Activated CD4-positive, alpha-beta T cell treated with anti-CD3 and anti-CD28 coated beads, Interleukin-2, amount 10 ng/mL, durations not matched to agents 24 days and 14 days (primary cell): ENCODE data around the gene CARNS1. TPM values are rescaled to one million over a fixed set of nuclear protein-coding genes. Genes with fewer than 3 reads are reported as not detected.

Experiments used
- DNase-seq: peaks from one replicate; pipeline ENCODE4 v3.0.0; 2022
- H3K27ac Mint-ChIP-seq: one replicate; pipeline ENCODE4 v1.8.0; 2022; ENCODE audit warnings: mild to moderate bottlenecking, mixed read lengths
- H3K27me3 Mint-ChIP-seq: one replicate; pipeline ENCODE4 v1.8.0; 2022; ENCODE audit warnings: mixed read lengths
- H3K36me3 Mint-ChIP-seq: one replicate; pipeline ENCODE4 v1.8.0; 2022; ENCODE audit warnings: low read depth, mild to moderate bottlenecking, mixed read lengths
- H3K4me1 Mint-ChIP-seq: one replicate; pipeline ENCODE4 v1.8.0; 2021; ENCODE audit warnings: mixed read lengths
- H3K4me3 Mint-ChIP-seq: one replicate; pipeline ENCODE4 v1.8.0; 2022; ENCODE audit warnings: mild to moderate bottlenecking, moderate library complexity, mixed read lengths
- H3K9me3 Mint-ChIP-seq: one replicate; pipeline ENCODE4 v1.8.0; 2021; ENCODE audit warnings: mixed read lengths
- intact Hi-C: fragments of 100-400 bp; cut with micrococcal nuclease; formaldehyde crosslinking; loops from one replicate; pipeline ENCODE4 v1.15.1; 2023
- total RNA-seq: library from RNA; stranded (reverse); gene quantifications from 2 replicates; pipeline ENCODE4 v1.2.3, GENCODE V29; 2022

Gene CARNS1
- total RNA-seq, 1 donor from 2014 or later, result 0.77 TPM

DNA sequence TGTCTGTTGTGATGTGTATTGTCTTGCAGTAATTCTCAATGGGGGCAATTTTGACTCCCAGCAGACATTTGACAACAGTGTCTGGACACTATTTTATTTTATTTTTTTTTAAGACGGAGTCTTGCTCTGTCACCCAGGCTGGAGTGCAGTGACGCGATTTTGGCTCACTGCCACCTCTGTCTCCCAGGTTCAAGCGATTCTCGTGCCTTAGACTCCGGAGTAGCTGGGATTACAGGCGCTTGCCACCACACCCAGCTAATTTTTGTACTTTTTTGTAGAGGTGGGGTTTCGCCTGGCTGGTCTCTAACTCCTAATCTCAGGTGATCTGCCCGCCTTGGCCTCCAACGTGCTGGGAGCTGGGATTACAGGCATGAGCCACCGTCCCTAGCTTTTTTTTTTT lies 14.2 kb downstream of the CARNS1 start:
- H3K27me3 Mint-ChIP-seq, result no peaks in the 10 kb centered on the region
- no peak overlapping the region for H3K27ac Mint-ChIP-seq
- H3K4me1 Mint-ChIP-seq, result peaks cover 28% of the 10 kb centered on the region
- peaks cover 25% of the 10 kb centered on the region for H3K36me3 Mint-ChIP-seq
- DNase-seq, result no peak
- intact Hi-C loops, result loop anchor here (2.0 to 10.0 kb wide), 2 partner anchors 77 to 175 kb away; partner anchors contain the start of genes NDUFV1 and POLD4
- no peaks in the 10 kb centered on the region for H3K9me3 Mint-ChIP-seq
- H3K4me3 Mint-ChIP-seq, result peak overlapping the region; percentile 50

DNA sequence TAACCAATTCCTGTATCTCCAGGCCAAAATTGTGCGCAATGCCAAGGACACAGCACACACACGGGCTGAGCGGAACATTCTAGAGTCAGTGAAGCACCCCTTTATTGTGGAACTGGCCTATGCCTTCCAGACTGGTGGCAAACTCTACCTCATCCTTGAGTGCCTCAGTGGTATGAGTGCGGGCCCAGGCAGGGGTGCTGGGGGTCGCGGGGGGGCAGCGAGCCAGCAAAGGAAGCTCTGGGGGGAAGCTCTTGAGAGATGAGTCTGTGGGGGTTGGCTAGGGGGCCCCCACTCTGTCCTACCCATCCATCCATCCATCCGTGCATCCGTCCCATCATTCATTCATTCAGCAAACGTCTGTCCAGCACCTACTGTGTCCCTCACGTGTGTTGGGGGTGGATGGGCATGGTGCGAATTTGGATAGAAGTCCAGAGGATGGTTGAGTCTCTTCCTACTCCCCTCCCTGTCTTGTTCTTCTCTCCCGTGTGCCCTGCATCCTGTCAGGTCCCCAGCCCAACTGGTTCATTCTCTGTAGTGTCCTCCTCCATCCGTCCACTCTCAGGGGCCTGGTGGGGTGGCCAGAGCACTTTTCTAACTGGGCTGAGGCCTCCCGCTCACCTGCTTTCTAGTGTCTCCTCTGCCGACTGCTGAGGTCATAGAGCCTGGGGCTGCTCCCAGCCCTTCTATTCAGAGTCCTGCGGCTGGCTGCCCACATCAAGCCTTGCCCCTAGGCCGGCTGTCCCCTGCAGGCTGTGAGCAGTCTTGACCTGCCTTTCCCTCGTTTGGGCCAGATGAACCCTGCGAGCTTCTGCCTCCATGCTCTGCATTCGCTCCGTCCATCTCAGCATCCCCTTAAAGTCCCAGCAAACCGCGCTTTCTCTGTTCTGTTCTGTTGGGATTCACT lies 16.1 kb downstream of the CARNS1 start:
- Mint-ChIP-seq H3K27me3 (no peaks in the 10 kb centered on the region), H3K4me1 (peaks cover 30% of the 10 kb centered on the region), H3K9me3 (no peaks in the 10 kb centered on the region), H3K36me3 (peaks cover 37% of the 10 kb centered on the region), H3K4me3 (peak overlapping the region; percentile 26), H3K27ac (peak overlapping the region; percentile 51)
- DNase-seq, result no peak
- intact Hi-C loops, result no loop called here

DNA sequence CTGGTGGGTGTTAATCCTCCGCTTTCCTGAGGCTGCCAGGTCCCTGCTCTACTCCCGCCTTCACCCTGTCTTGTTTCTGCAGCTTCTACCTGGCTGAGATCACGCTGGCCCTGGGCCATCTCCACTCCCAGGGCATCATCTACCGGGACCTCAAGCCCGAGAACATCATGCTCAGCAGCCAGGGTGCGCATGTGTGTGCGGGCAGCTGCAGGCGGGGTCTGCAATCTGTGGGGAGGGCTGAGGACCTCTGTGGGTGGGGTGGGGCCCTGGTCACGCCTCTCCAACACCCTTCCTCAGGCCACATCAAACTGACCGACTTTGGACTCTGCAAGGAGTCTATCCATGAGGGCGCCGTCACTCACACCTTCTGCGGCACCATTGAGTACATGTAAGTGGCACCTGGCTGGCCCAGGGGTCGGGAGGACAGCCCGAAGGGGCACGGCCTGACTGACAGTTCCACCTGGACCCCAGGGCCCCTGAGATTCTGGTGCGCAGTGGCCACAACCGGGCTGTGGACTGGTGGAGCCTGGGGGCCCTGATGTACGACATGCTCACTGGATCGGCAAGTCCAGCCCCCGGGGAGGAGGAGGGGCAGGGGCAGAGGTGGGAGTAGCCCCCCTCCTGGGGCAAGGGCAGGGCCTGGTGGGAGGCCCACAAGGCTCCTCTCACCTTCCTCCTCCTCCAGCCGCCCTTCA lies 17.3 kb downstream of the CARNS1 start:
- no peak for DNase-seq
- Mint-ChIP-seq H3K9me3 (no peaks in the 10 kb centered on the region), H3K27ac (peak overlapping the region; percentile 58), H3K27me3 (no peaks in the 10 kb centered on the region), H3K4me1 (peaks cover 25% of the 10 kb centered on the region), H3K4me3 (no peak overlapping the region), H3K36me3 (peaks cover 46% of the 10 kb centered on the region)
- intact Hi-C loops, result no loop called here

DNA sequence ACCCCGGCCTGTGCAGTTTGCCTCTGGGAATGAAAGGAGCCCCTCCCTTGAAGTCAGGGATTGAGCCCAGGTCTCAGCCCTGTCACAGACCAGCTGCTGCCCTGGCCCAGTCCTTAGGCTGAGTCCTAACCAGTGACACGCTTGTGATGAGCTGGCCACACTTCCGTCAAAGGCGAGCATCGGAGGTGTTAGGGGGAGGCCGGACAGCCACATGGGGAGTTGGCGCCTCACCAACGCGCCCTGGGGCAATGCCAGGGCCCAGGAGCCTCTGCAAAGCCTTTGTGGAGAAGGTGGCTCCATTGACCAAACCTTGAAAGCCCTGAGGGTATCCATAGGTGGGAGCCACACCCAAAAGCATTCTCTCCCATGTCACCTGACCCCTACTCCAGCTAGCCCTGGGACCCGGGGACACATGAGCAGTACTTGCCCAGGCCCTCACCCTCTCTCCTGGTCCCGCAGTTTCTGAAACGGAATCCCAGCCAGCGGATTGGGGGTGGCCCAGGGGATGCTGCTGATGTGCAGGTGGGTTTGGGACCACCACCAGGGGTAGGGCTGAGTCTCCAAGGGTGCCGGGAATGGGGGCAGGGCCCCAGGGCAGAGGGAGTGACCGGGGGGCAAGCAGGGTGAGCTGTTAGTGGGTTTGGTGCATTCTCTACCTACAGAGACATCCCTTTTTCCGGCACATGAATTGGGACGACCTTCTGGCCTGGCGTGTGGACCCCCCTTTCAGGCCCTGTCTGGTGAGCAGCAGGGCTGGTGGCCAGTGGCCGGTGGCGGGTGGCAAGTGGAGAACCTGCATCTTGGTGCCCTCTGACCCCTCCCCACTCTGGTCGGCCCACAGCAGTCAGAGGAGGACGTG lies 18.3 kb downstream of the CARNS1 start:
- DNase-seq, result no peak
- intact Hi-C loops, result no loop called here
- Mint-ChIP-seq H3K9me3 (no peaks in the 10 kb centered on the region), H3K4me1 (peaks cover 26% of the 10 kb centered on the region), H3K27ac (peak overlapping the region; percentile 58), H3K4me3 (peak overlapping the region; percentile 41), H3K27me3 (no peaks in the 10 kb centered on the region), H3K36me3 (peaks cover 51% of the 10 kb centered on the region)

DNA sequence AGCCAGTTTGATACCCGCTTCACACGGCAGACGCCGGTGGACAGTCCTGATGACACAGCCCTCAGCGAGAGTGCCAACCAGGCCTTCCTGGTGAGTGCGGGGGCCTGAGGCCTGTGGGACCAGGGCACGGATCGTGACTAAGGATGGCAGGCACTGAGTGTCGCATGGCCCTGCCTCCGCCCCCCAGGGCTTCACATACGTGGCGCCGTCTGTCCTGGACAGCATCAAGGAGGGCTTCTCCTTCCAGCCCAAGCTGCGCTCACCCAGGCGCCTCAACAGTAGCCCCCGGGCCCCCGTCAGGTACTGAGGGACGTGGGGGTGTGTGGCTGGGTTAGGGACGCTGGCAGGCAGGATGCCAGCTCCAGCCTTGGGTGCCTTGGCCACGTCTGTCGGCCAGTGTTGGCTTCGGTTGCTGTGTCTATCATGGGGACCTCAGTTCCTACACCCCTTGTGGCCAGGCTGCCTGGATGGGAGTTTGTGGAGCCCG lies 19.0 kb downstream of the CARNS1 start:
- Mint-ChIP-seq H3K4me1 (peaks cover 31% of the 10 kb centered on the region), H3K36me3 (peaks cover 57% of the 10 kb centered on the region), H3K27me3 (no peaks in the 10 kb centered on the region), H3K27ac (no peak overlapping the region), H3K4me3 (peak overlapping the region; percentile 41), H3K9me3 (no peaks in the 10 kb centered on the region)
- DNase-seq, result no peak
- intact Hi-C loops, result no loop called here

DNA sequence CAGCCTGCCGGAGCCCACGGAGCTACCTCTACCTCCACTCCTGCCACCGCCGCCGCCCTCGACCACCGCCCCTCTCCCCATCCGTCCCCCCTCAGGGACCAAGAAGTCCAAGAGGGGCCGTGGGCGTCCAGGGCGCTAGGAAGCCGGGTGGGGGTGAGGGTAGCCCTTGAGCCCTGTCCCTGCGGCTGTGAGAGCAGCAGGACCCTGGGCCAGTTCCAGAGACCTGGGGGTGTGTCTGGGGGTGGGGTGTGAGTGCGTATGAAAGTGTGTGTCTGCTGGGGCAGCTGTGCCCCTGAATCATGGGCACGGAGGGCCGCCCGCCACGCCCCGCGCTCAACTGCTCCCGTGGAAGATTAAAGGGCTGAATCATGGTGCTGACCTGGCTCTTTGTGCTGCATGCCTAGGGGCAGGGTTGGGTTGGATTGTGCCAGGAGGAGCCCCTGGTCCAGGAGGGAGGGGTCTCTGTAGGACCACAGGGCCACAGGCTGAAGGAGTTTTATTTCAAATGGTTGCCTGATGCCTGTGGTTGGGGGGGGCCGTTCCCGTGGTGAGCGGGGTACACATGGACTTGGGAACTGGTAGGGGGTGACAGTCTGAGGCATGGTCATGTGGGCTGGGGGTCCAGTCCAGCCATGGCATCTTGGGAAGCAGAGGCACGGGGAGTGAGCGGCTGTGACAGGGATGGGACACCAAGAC lies 19.7 kb downstream of the CARNS1 start:
- Mint-ChIP-seq H3K27me3 (no peaks in the 10 kb centered on the region), H3K36me3 (peaks cover 59% of the 10 kb centered on the region), H3K4me3 (peak overlapping the region; percentile 99), H3K9me3 (no peaks in the 10 kb centered on the region), H3K27ac (peak overlapping the region; percentile 86), H3K4me1 (peaks cover 36% of the 10 kb centered on the region)
- DNase-seq, result no peak
- intact Hi-C loops, result no loop called here

DNA sequence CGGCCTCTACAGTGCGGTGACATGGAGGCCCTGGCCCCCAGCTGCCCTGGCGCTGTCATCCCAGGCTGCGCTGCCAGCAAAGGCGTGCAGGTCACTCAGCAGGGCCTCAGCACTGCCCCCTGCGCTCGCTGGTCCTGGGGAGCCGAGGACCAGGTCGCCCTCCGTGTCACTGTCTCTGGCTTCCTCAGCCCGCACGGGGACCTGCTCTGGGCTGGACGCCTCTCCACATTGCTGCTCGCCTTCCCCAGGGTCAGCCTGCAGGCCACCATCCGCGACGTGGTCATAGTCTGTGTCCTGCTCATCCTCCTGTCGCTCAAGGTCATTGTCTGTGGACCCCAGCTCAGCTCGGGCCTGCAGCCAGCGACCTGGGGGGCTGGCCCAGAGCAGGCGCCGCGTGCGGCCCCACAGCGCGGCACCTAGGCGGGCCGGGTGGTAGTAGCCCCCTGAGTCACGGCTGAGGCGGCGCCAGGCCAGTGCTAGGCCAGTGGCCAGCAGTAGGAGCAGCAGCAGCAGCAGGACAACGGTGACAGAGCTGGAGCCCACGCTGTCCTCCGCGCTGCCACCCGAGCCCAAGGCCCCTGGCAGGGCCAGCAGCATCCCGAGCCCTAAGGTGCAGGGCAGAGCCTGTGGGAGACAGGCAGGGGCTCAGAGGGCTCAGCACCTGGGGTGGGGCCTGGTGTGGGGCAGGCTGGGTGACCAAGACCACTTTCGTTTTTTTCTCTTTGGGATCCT lies 20.4 kb downstream of the CARNS1 start:
- peaks cover 54% of the 10 kb centered on the region for H3K36me3 Mint-ChIP-seq
- peaks cover 42% of the 10 kb centered on the region for H3K4me1 Mint-ChIP-seq
- H3K27ac Mint-ChIP-seq, result peak overlapping the region; percentile 86
- H3K9me3 Mint-ChIP-seq, result no peaks in the 10 kb centered on the region
- H3K4me3 Mint-ChIP-seq, result peak overlapping the region; percentile 99
- no peaks in the 10 kb centered on the region for H3K27me3 Mint-ChIP-seq
- no peak for DNase-seq
- intact Hi-C loops, result loop anchor here (1.0 to 2.0 kb wide), 4 partner anchors 8 to 51 kb away; partner anchors contain the start of genes RPS6KB2 and TMEM134

DNA sequence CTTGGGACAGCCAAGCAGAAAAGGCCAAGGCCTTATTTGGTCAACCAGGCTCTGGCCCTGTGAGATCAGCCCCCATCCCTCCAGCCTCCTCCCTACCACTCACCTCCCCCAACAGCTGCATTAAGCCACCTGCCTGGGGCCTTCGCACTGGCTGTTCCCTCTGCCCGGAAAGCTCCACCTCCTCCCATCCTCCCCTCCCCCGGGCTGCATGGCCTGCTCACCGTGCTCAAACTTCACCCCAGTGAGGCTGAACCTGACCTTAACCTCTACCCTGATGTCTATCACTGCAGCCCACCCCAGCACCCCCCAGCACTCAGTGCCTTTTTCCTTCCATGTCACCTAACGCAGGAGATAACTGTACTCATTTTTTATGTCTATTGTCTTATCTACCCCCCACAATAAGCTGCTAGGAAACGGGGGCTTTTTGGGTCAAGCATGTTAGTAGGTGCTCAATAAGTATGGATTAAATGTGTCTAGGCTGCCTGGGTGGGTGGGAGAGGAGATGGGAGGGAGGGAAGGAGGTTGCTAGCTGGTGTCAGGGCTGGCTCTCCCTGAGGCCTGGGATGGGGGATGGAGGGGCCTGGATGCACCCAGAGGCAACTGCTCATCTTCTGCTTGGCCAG lies 21.1 kb downstream of the CARNS1 start:
- peaks cover 54% of the 10 kb centered on the region for H3K36me3 Mint-ChIP-seq
- intact Hi-C loops, result loop anchor here (1.0 to 2.0 kb wide), 5 partner anchors 8 to 70 kb away; partner anchors contain the start of genes RPS6KB2 and TMEM134
- peak overlapping the region; percentile 82 for H3K27ac Mint-ChIP-seq
- peak overlapping the region; percentile 99 for H3K4me3 Mint-ChIP-seq
- H3K9me3 Mint-ChIP-seq, result no peaks in the 10 kb centered on the region
- DNase-seq, result peak; percentile 90
- H3K27me3 Mint-ChIP-seq, result no peaks in the 10 kb centered on the region
- H3K4me1 Mint-ChIP-seq, result peaks cover 44% of the 10 kb centered on the region

DNA sequence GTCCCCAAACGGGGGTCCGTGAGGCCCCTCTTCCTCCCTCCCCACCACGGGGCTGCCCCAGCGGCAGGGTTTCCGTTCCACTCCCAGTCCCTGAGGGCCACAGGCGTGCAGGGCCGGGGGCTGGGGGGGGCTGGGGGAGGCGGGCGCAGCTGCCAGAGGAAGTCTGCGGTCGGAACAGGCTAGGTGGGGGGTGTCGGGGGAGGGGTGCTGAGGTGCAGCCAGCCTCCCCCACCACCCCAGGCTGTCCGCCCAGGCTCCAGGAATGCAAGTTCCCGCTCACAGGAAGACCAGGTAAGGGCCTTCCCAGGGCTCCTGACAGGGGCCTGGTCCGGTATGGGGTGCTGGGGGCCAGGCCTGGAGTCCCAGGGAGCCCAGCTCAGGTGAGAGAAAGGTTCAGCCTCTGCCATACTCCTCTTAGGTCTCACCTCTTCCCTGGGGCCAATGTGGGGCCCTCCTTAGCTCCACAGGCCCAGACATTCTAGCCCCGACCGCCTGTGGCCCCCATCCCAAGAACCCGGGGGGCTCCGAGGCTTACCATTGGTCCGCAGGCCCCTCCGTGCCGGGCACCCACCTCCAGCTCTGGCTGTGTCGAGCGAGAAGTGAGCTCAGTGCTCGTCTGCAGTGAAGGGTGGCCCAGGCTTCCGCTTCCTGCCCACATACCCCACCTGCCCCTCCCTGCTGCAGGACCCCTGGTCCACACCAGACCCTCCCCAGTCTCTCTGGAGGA lies 21.8 kb downstream of the CARNS1 start, which contains the start of gene PTPRCAP:
TSS of gene PTPRCAP (minus strand) at position 601 of the 727 bp plus-strand sequence. CDS start at position 538, 63 bp downstream.
- DNase-seq, result peak; percentile 92
- peak within 1 kb of the TSS; percentile 98 for H3K27ac Mint-ChIP-seq
- H3K4me3 Mint-ChIP-seq, result peak within 1 kb of the TSS; percentile 99
- H3K9me3 Mint-ChIP-seq, result no peaks in the 10 kb centered on the region
- H3K36me3 Mint-ChIP-seq, result peaks cover 47% of the 10 kb centered on the region
- intact Hi-C loops, result loop anchor here (1.0 to 2.0 kb wide), 3 partner anchors 28 to 69 kb away; no protein-coding TSS in a partner anchor
- H3K27me3 Mint-ChIP-seq, result no peaks in the 10 kb centered on the region
- H3K4me1 Mint-ChIP-seq, result peaks cover 42% of the 10 kb centered on the region

DNA sequence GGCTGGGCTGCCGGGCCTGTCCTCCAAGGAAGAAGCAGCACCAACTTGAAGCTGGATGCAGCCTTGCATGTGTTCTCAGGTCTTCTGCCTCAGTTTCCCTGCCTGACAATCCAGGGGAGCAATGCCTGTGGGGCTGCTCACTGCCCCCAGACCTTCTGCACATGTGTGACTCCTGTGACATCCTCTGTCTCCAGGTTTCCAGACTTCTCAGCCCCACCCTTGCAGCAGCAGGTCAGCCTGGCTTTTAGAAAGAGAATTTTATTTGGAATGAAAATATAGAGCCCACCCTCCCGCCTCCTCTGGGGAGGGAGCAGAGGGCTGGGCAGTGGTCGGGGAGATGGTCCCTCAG lies 22.3 kb downstream of the CARNS1 start:
- peaks cover 43% of the 10 kb centered on the region for H3K36me3 Mint-ChIP-seq
- peaks cover 43% of the 10 kb centered on the region for H3K4me1 Mint-ChIP-seq

DNA sequence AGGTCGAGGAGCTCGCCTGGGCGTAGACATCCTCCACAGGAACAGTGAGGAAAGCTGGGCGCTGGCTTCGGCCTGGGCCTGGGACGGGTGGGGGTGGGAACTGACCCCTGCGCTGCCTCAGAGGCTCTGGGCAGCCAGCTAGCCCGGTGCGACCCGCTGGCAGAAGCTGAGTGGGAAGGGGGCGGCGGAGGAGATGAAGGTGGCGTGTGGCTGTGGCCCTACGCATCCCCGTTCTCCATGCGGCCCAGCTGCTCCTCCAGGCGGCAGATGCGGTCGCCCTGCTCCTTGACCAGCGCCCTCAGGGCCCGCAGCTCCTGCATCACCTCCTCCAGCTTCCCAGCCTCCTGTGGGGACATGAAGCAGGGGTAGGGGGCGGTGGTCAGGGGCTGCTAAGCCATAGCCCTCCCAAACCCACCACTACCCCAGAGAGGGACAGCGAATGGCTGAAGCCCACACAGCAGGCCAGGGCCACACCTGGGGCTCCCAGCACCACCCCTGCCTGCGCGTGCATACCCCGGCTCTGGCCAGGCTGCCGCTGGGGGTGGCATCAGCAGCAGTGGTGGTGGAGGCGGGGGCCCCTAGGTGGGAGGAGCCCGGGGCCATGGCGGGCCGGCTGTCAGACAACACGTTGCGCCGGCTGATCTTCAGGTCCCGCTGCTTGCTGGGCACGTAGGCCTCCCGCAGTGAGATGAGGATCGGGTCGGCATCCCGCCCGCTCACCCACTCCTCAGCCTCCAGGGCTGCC lies 22.9 kb downstream of the CARNS1 start:
- H3K36me3 Mint-ChIP-seq, result peaks cover 43% of the 10 kb centered on the region
- no peaks in the 10 kb centered on the region for H3K27me3 Mint-ChIP-seq
- no peaks in the 10 kb centered on the region for H3K9me3 Mint-ChIP-seq
- H3K4me1 Mint-ChIP-seq, result peaks cover 42% of the 10 kb centered on the region
- peak; percentile 93 for DNase-seq
- H3K27ac Mint-ChIP-seq, result peak overlapping the region; percentile 98
- peak overlapping the region; percentile 99 for H3K4me3 Mint-ChIP-seq
- intact Hi-C loops, result no loop called here

More for the DNA sequence above, 22.3 kb downstream of the CARNS1 start:
- intact Hi-C loops, result loop anchor here (1.0 to 2.0 kb wide), 3 partner anchors 29 to 69 kb away; no protein-coding TSS in a partner anchor
- Mint-ChIP-seq H3K9me3 (no peaks in the 10 kb centered on the region), H3K27ac (peak overlapping the region; percentile 98), H3K27me3 (no peaks in the 10 kb centered on the region), H3K4me3 (peak overlapping the region; percentile 99)
- DNase-seq, result no peak
